DOHH2 (cell line): ENCODE data around the gene ATXN2.

Experiments used
- H3F3A ChIP-seq: fragments of 200-600 bp; sonication (generic), shearing (Covaris generic); 2 replicates; pipeline ENCODE4 v1.6.0; 2016; ENCODE audit warnings: antibody characterized with exemption, mild to moderate bottlenecking; ENCODE audit not compliant: control insufficient read depth, insufficient read depth
- H3K27ac ChIP-seq: fragments of 200-600 bp; sonication (generic); 2 replicates; pipeline ENCODE4 v1.5.1; 2014; ENCODE audit warnings: low read depth, mild to moderate bottlenecking, low read length, moderate library complexity
- H3K27me3 ChIP-seq: fragments of 200-600 bp; sonication (generic); 2 replicates; pipeline ENCODE4 v1.6.1; 2014; ENCODE audit warnings: mild to moderate bottlenecking, low read length, mixed read lengths; ENCODE audit not compliant: control insufficient read depth
- H3K36me3 ChIP-seq: fragments of 200-600 bp; sonication (generic); 2 replicates; pipeline ENCODE4 v1.6.1; 2014; ENCODE audit warnings: mild to moderate bottlenecking, low read length, moderate library complexity, mixed read lengths; ENCODE audit not compliant: control insufficient read depth
- H3K4me1 ChIP-seq: fragments of 200-600 bp; sonication (generic); 2 replicates; pipeline ENCODE4 v1.6.1; 2014; ENCODE audit warnings: mild to moderate bottlenecking, low read length, mixed read lengths; ENCODE audit not compliant: control insufficient read depth
- H3K4me2 ChIP-seq: fragments of 200-600 bp; sonication (generic); 2 replicates; pipeline ENCODE4 v1.6.0; 2014; ENCODE audit warnings: mild to moderate bottlenecking, low read length, moderate library complexity
- H3K4me3 ChIP-seq: fragments of 200-600 bp; sonication (generic); 2 replicates; pipeline ENCODE4 v1.5.1; 2014; ENCODE audit warnings: mild to moderate bottlenecking, low read length, mixed read lengths
- H3K79me2 ChIP-seq: fragments of 200-600 bp; sonication (generic); 2 replicates; pipeline ENCODE4 v1.6.1; 2014; ENCODE audit warnings: mild to moderate bottlenecking, low read length, mixed read lengths; ENCODE audit not compliant: control insufficient read depth
- H3K9me2 ChIP-seq: fragments of 200-600 bp; sonication (generic); replicated peaks from 2 replicates; pipeline ENCODE4 v1.6.1; 2014; ENCODE audit warnings: mild to moderate bottlenecking, low read length, mixed read lengths; ENCODE audit not compliant: control insufficient read depth
- H3K9me3 ChIP-seq: fragments of 200-600 bp; sonication (generic); 2 replicates; pipeline ENCODE4 v1.6.1; 2014; ENCODE audit warnings: antibody characterized with exemption, low read length, mixed read lengths; ENCODE audit not compliant: control insufficient read depth, insufficient read depth
- H4K20me1 ChIP-seq: fragments of 200-600 bp; sonication (generic); 2 replicates; pipeline ENCODE4 v1.6.0; 2014; ENCODE audit warnings: low read depth, mild to moderate bottlenecking, antibody characterized with exemption, low read length, moderate library complexity; ENCODE audit not compliant: control insufficient read depth, insufficient read depth
- EZH2phosphoT487 ChIP-seq: fragments of 200-600 bp; sonication (generic); IDR thresholded peaks from 2 replicates; pipeline ENCODE4 v1.6.1; 2017; ENCODE audit warnings: borderline replicate concordance, mild to moderate bottlenecking, antibody characterized with exemption, low read length, moderate library complexity, mixed read lengths
- TF ChIP-seq, protein P1 (sequence below): fragments of 200-600 bp; sonication (generic); IDR thresholded peaks from one replicate; pipeline ENCODE4 v1.5.1; 2014; ENCODE audit warnings: antibody characterized with exemption, mild to moderate bottlenecking, low read depth, low read length; ENCODE audit not compliant: poor library complexity, severe bottlenecking

Gene ATXN2

GRCh38 chr12:111451649-111452129 is 147.4 kb downstream of the ATXN2 start:
- TF ChIP-seq EZH2phosphoT487 = no peak
- TF ChIP-seq, protein P1, sequence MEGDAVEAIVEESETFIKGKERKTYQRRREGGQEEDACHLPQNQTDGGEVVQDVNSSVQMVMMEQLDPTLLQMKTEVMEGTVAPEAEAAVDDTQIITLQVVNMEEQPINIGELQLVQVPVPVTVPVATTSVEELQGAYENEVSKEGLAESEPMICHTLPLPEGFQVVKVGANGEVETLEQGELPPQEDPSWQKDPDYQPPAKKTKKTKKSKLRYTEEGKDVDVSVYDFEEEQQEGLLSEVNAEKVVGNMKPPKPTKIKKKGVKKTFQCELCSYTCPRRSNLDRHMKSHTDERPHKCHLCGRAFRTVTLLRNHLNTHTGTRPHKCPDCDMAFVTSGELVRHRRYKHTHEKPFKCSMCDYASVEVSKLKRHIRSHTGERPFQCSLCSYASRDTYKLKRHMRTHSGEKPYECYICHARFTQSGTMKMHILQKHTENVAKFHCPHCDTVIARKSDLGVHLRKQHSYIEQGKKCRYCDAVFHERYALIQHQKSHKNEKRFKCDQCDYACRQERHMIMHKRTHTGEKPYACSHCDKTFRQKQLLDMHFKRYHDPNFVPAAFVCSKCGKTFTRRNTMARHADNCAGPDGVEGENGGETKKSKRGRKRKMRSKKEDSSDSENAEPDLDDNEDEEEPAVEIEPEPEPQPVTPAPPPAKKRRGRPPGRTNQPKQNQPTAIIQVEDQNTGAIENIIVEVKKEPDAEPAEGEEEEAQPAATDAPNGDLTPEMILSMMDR = peak; percentile 91
- peaks cover 21% of the 10 kb centered on the region for H3F3A ChIP-seq

DNA sequence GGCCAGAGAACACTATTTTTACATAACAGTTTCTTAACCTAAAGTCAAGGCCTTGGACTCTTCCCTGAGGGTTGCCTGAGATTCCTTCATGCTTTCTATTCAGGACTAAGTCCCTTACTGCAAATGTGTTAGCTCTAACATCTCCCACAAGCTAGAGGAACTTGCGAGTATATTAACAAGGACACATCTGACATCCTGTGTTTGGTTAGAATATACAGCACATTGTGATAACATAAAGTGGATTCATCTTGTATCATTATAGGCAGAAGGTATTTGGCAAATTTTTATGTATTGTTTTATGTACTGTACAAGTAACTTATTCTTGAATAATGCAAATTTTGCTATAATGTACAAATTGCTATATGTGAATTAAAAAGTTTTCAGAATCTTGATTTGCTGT is 147.9 kb downstream of the ATXN2 start:
- H3K4me3 ChIP-seq = no peak overlapping the region
- H3K79me2 ChIP-seq = no peaks in the 10 kb centered on the region
- H4K20me1 ChIP-seq = peaks cover 5% of the 10 kb centered on the region; the same call in 1 of the 2 replicates
- H3F3A ChIP-seq = peaks cover 21% of the 10 kb centered on the region
- no peak overlapping the region for H3K27ac ChIP-seq
- no peak for TF ChIP-seq EZH2phosphoT487
- TF ChIP-seq, protein P1 = no peak
- H3K4me2 ChIP-seq = no peak overlapping the region
- H3K9me3 ChIP-seq = no peaks in the 10 kb centered on the region
- H3K4me1 ChIP-seq = peaks cover 1% of the 10 kb centered on the region
- peaks cover 82% of the 10 kb centered on the region for H3K36me3 ChIP-seq
- no peaks in the 10 kb centered on the region for H3K9me2 ChIP-seq
- no peaks in the 10 kb centered on the region for H3K27me3 ChIP-seq

More at GRCh38 chr12:111451649-111452129, 147.4 kb downstream of the ATXN2 start:
- Histone ChIP-seq H3K27me3 (no peaks in the 10 kb centered on the region), H3K4me1 (no peaks in the 10 kb centered on the region), H3K9me3 (no peaks in the 10 kb centered on the region), H4K20me1 (peaks cover 5% of the 10 kb centered on the region; the same call in 1 of the 2 replicates), H3K79me2 (no peaks in the 10 kb centered on the region), H3K36me3 (peaks cover 79% of the 10 kb centered on the region), H3K4me3 (no peak overlapping the region), H3K9me2 (no peaks in the 10 kb centered on the region), H3K27ac (no peak overlapping the region), H3K4me2 (no peak overlapping the region)

DNA sequence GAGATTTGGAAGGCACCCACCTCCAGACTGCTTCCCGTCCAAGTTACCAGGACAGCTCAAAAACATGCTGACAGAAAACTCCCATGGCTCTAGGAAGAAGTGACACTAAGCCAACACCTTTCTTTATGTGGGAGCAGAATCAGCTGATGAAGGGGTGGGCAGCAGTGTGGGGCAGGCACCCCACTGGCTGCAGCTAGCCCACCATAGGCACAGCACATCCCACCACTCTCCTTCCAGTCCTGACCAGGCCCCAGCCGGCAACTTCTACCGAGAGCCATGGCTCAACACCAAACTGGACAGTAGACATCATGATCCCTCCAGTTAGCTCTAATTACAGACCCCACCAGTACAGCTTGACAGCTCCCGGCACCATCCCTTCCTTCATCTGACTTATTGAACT is 148.4 kb downstream of the ATXN2 start:
- peaks cover 7% of the 10 kb centered on the region for H3K4me1 ChIP-seq
- peaks cover 21% of the 10 kb centered on the region for H3F3A ChIP-seq
- no peak for TF ChIP-seq EZH2phosphoT487
- TF ChIP-seq, protein P1 = no peak
- peaks cover 3% of the 10 kb centered on the region for H3K79me2 ChIP-seq
- no peak overlapping the region for H3K4me3 ChIP-seq
- H3K9me2 ChIP-seq = no peaks in the 10 kb centered on the region
- H4K20me1 ChIP-seq = peaks cover 5% of the 10 kb centered on the region; the same call in 1 of the 2 replicates
- no peaks in the 10 kb centered on the region for H3K27me3 ChIP-seq
- H3K4me2 ChIP-seq = no peak overlapping the region
- no peak overlapping the region for H3K27ac ChIP-seq
- H3K36me3 ChIP-seq = peaks cover 82% of the 10 kb centered on the region
- H3K9me3 ChIP-seq = no peaks in the 10 kb centered on the region
